Activated CD8-positive, alpha-beta T cell treated with anti-CD3 and anti-CD28 coated beads for 36 hours (primary cell): ENCODE results near the gene MRPS27. TPM values are rescaled to one million over a fixed set of nuclear protein-coding genes. Genes with fewer than 3 reads are reported as not detected.

Experiments used
- ATAC-seq: fragments of 200-7000 bp; cut with Tn5 transposase; one replicate; pipeline ENCODE4 v1.10.0; 2021; ENCODE audit warnings: mild to moderate bottlenecking, moderate library complexity
- CTCF ChIA-PET: fragments of 350-600 bp; sonication (Branson Sonifier 250); formaldehyde crosslinking; loops from one replicate; lab custom pipeline; 2021; ENCODE audit warnings: antibody characterized with exemption; lab: Charles Lee
- POLR2A ChIA-PET: fragments of 350-600 bp; sonication (Branson Sonifier 250); formaldehyde crosslinking; loops from one replicate; lab custom pipeline; 2021; ENCODE audit warnings: antibody characterized with exemption; lab: Charles Lee
- DNase-seq: peaks from one replicate; pipeline ENCODE4 v3.0.0-alpha.2; 2020
- H3K27ac Mint-ChIP-seq: one replicate; pipeline ENCODE4 v1.8.0; 2021; ENCODE audit warnings: mild to moderate bottlenecking, mixed read lengths
- H3K27me3 Mint-ChIP-seq: one replicate; pipeline ENCODE4 v1.8.0; 2021; ENCODE audit warnings: mixed read lengths
- H3K36me3 Mint-ChIP-seq: one replicate; pipeline ENCODE4 v1.8.0; 2021; ENCODE audit warnings: low read depth, mixed read lengths
- H3K4me1 Mint-ChIP-seq: one replicate; pipeline ENCODE4 v1.8.0; 2021; ENCODE audit warnings: low read depth, mixed read lengths
- H3K4me3 Mint-ChIP-seq: one replicate; pipeline ENCODE4 v1.8.0; 2021; ENCODE audit warnings: mild to moderate bottlenecking, moderate library complexity, mixed read lengths
- H3K9me3 Mint-ChIP-seq: one replicate; pipeline ENCODE4 v1.8.0; 2021; ENCODE audit warnings: mixed read lengths
- CTCF ChIP-seq: fragments of 200-600 bp; IDR thresholded peaks from one replicate; pipeline ENCODE4 v1.8.0; 2022; ENCODE audit warnings: antibody characterized with exemption, mild to moderate bottlenecking
- intact Hi-C: fragments of 100-400 bp; cut with micrococcal nuclease; formaldehyde crosslinking; loops from one replicate; pipeline ENCODE4 v1.10.0; 2022
- total RNA-seq, 2 experiments: library from RNA; stranded (reverse); gene quantifications; one replicate each; pipeline ENCODE4 v1.2.3, GENCODE V29; 2021

MRPS27 gene
- total RNA-seq, 2 experiments from 2014 or later: 91.5 to 99.1 TPM

- peaks cover 46% of the 10 kb centered on the region for H3K4me1 Mint-ChIP-seq
- ChIA-PET CTCF (interaction anchor here (0.6 to 0.7 kb wide), 2 partner anchors 35 to 74 kb away, joined by 3 read pairs; no protein-coding TSS in a partner anchor), POLR2A (no interaction called here)
- no peak overlapping the region for H3K4me3 Mint-ChIP-seq
- no peak for TF ChIP-seq CTCF
- H3K9me3 Mint-ChIP-seq: no peaks in the 10 kb centered on the region
- no peaks in the 10 kb centered on the region for H3K27me3 Mint-ChIP-seq
- ATAC-seq: no peak
- intact Hi-C loops: no loop called here
- H3K27ac Mint-ChIP-seq: peak overlapping the region; percentile 32
- DNase-seq: peak; percentile 8
- H3K36me3 Mint-ChIP-seq: peaks cover 64% of the 10 kb centered on the region
These were observed 85.2 kb downstream of the MRPS27 start for GRCh38 chr5:72234868-72235267.

- intact Hi-C loops: no loop called here
- peaks cover 68% of the 10 kb centered on the region for H3K36me3 Mint-ChIP-seq
- ATAC-seq: peak; percentile 94
- ChIA-PET CTCF (no interaction called here), POLR2A (interaction anchor here (0.6 kb wide), 1 partner anchor 21 kb away, joined by 3 read pairs; no protein-coding TSS in a partner anchor)
- H3K4me3 Mint-ChIP-seq: no peak overlapping the region
- DNase-seq: peak; percentile 41
- peak overlapping the region; percentile 32 for H3K27ac Mint-ChIP-seq
- no peaks in the 10 kb centered on the region for H3K9me3 Mint-ChIP-seq
- no peaks in the 10 kb centered on the region for H3K27me3 Mint-ChIP-seq
- peaks cover 46% of the 10 kb centered on the region for H3K4me1 Mint-ChIP-seq
- no peak for TF ChIP-seq CTCF
These were observed 85.8 kb downstream of the MRPS27 start for GRCh38 chr5:72234265-72234700.

- no peak for TF ChIP-seq CTCF
- no peak for DNase-seq
- Mint-ChIP-seq H3K27ac (no peak overlapping the region), H3K9me3 (no peaks in the 10 kb centered on the region), H3K4me1 (peaks cover 46% of the 10 kb centered on the region), H3K27me3 (no peaks in the 10 kb centered on the region), H3K36me3 (peaks cover 67% of the 10 kb centered on the region), H3K4me3 (no peak overlapping the region)
- ChIA-PET POLR2A (interaction anchor here (0.6 kb wide), 1 partner anchor 20 kb away, joined by 3 read pairs; no protein-coding TSS in a partner anchor), CTCF (no interaction called here)
- intact Hi-C loops: no loop called here
- no peak for ATAC-seq
These were observed 86.2 kb downstream of the MRPS27 start for GRCh38 chr5:72233835-72234234.

GRCh38 chr5:72232838-72233237 lies 87.2 kb downstream of the MRPS27 start:
- Mint-ChIP-seq H3K9me3 (no peaks in the 10 kb centered on the region), H3K27me3 (no peaks in the 10 kb centered on the region), H3K4me3 (no peak overlapping the region), H3K4me1 (peaks cover 46% of the 10 kb centered on the region), H3K36me3 (peaks cover 63% of the 10 kb centered on the region), H3K27ac (no peak overlapping the region)
- ChIA-PET POLR2A (no interaction called here), CTCF (interaction anchor here (1.0 to 1.2 kb wide), 2 partner anchors 9 to 76 kb away, joined by 3 read pairs; no protein-coding TSS in a partner anchor)
- no peak for DNase-seq
- no peak for TF ChIP-seq CTCF
- ATAC-seq: no peak
- intact Hi-C loops: no loop called here

- Mint-ChIP-seq H3K27me3 (no peaks in the 10 kb centered on the region), H3K27ac (no peak overlapping the region), H3K9me3 (no peaks in the 10 kb centered on the region), H3K4me1 (peaks cover 46% of the 10 kb centered on the region), H3K4me3 (no peak overlapping the region), H3K36me3 (peaks cover 64% of the 10 kb centered on the region)
- intact Hi-C loops: no loop called here
- no peak for DNase-seq
- ChIA-PET CTCF (interaction anchor here (1.0 to 1.2 kb wide), 2 partner anchors 8 to 76 kb away, joined by 3 read pairs; no protein-coding TSS in a partner anchor), POLR2A (no interaction called here)
- ATAC-seq: no peak
- TF ChIP-seq CTCF: no peak
These were observed 87.9 kb downstream of the MRPS27 start for GRCh38 chr5:72231991-72232703.
